Astrocyte (in vitro differentiated cells and primary cell): ENCODE data around the gene EMID1. TPM values are rescaled to one million over a fixed set of nuclear protein-coding genes. Genes with fewer than 3 reads are reported as not detected.

Experiments
- DNase-seq: peaks from one replicate; pipeline ENCODE4 v3.0.0-alpha.2; 2010; ENCODE audit warnings: low read depth
- FAIRE-seq: peaks from 2 replicates; lab custom pipeline; 2011; peaks lifted over from hg19 to GRCh38; lab: Jason Lieb, UNC
- H2AFZ ChIP-seq: 2 replicates; pipeline ENCODE4 v1.6.0; 2012; ENCODE audit warnings: low read depth, low read length, inconsistent platforms
- H3K27ac ChIP-seq: 2 replicates; pipeline ENCODE4 v1.5.1; 2011; ENCODE audit warnings: low read depth, low read length, inconsistent platforms
- H3K27me3 ChIP-seq: 2 replicates; pipeline ENCODE4 v1.6.0; 2011; ENCODE audit warnings: low read length, inconsistent platforms; ENCODE audit not compliant: insufficient read depth
- H3K36me3 ChIP-seq: 2 replicates; pipeline ENCODE4 v1.5.1; 2011; ENCODE audit warnings: low read length, inconsistent platforms; ENCODE audit not compliant: insufficient read depth
- H3K4me1 ChIP-seq: 2 replicates; pipeline ENCODE4 v1.5.1; 2011; ENCODE audit warnings: low read length, inconsistent platforms; ENCODE audit not compliant: insufficient read depth
- H3K4me2 ChIP-seq: 2 replicates; pipeline ENCODE4 v1.6.0; 2012; ENCODE audit warnings: low read length, inconsistent platforms
- H3K4me3 ChIP-seq: 2 replicates; pipeline ENCODE4 v1.5.1; 2011; ENCODE audit warnings: low read depth, mild to moderate bottlenecking, low read length, inconsistent platforms; ENCODE audit not compliant: insufficient read depth
- H3K79me2 ChIP-seq: 2 replicates; pipeline ENCODE4 v1.6.0; 2012; ENCODE audit warnings: mild to moderate bottlenecking, low read length, inconsistent platforms; ENCODE audit not compliant: insufficient read depth
- H3K9ac ChIP-seq: 2 replicates; pipeline ENCODE4 v1.6.0; 2012; ENCODE audit warnings: mild to moderate bottlenecking, low read length, inconsistent platforms
- H3K9me3 ChIP-seq: 2 replicates; pipeline ENCODE4 v1.5.1; 2012; ENCODE audit warnings: low read depth, mild to moderate bottlenecking, low read length, inconsistent platforms; ENCODE audit not compliant: insufficient read depth
- H4K20me1 ChIP-seq: 2 replicates; pipeline ENCODE4 v1.6.0; 2012; ENCODE audit warnings: low read length, inconsistent platforms; ENCODE audit not compliant: insufficient read depth
- H3K27ac Mint-ChIP-seq: one replicate; pipeline ENCODE4 v1.8.0; 2021; ENCODE audit warnings: mild to moderate bottlenecking, mixed read lengths; ENCODE audit not compliant: unreplicated experiment
- H3K27me3 Mint-ChIP-seq: one replicate; pipeline ENCODE4 v1.8.0; 2021; ENCODE audit warnings: low read depth, mixed read lengths; ENCODE audit not compliant: unreplicated experiment
- H3K36me3 Mint-ChIP-seq: one replicate; pipeline ENCODE4 v1.8.0; 2021; ENCODE audit warnings: low read depth, mixed read lengths; ENCODE audit not compliant: unreplicated experiment
- H3K4me1 Mint-ChIP-seq: one replicate; pipeline ENCODE4 v1.8.0; 2021; ENCODE audit warnings: low read depth, mixed read lengths; ENCODE audit not compliant: unreplicated experiment
- H3K4me3 Mint-ChIP-seq: one replicate; pipeline ENCODE4 v1.8.0; 2021; ENCODE audit warnings: mild to moderate bottlenecking, moderate library complexity, mixed read lengths; ENCODE audit not compliant: unreplicated experiment
- H3K9me3 Mint-ChIP-seq: one replicate; pipeline ENCODE4 v1.8.0; 2021; ENCODE audit warnings: mild to moderate bottlenecking, mixed read lengths; ENCODE audit not compliant: unreplicated experiment
- CTCF ChIP-seq: IDR thresholded peaks from 2 replicates; pipeline ENCODE4 v1.5.1; 2011; ENCODE audit warnings: low read depth, mild to moderate bottlenecking, inconsistent platforms, low read length, moderate library complexity; ENCODE audit not compliant: insufficient read depth
- EZH2 ChIP-seq: IDR thresholded peaks from 2 replicates; pipeline ENCODE4 v1.6.1; 2012; ENCODE audit warnings: mild to moderate bottlenecking, low read length, inconsistent platforms; ENCODE audit not compliant: insufficient read depth
- total RNA-seq: library from RNA; stranded (reverse); gene quantifications from 2 replicates; pipeline ENCODE4 v1.2.1, GENCODE V29; 2021

EMID1 gene
- total RNA-seq, 1 donor from 2014 or later = 0.34 TPM

DNA sequence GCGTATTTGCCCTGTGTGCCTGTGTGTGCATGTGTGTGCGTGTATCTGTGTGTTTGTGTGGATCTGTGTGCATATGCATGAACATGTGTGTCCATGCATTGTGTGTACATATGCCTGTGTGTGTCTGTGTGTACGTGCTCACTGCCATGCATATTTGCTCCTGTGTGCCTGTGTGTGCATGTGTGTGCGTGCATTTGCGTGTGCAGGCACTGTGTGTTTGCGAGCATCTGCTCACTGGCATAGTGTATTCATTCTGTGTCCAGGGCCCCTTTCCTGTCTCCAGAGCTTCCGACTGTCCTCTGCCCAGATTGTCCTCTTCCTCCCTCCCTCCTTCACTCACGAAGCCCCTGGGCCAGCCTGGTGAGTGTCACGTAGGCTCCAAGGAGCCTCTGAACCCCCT, 5.8 kb downstream of the EMID1 start:
- Histone ChIP-seq H3K27ac (no peak overlapping the region), H3K4me3 (no peak overlapping the region), H3K9me3 (no peaks in the 10 kb centered on the region), H3K4me2 (no peak overlapping the region), H3K79me2 (no peaks in the 10 kb centered on the region), H4K20me1 (no peaks in the 10 kb centered on the region), H2AFZ (no peak overlapping the region), H3K4me1 (no peaks in the 10 kb centered on the region), H3K27me3 (peaks cover 9% of the 10 kb centered on the region), H3K36me3 (no peaks in the 10 kb centered on the region), H3K9ac (no peak overlapping the region)
- Mint-ChIP-seq H3K9me3 (no peaks in the 10 kb centered on the region), H3K27ac (no peak overlapping the region), H3K36me3 (no peaks in the 10 kb centered on the region), H3K27me3 (peaks cover 44% of the 10 kb centered on the region), H3K4me1 (no peaks in the 10 kb centered on the region), H3K4me3 (no peak overlapping the region)
- no peak for TF ChIP-seq EZH2
- no peak for TF ChIP-seq CTCF
- FAIRE-seq (no peak), DNase-seq (no peak)

- TF ChIP-seq EZH2 (no peak), CTCF (no peak)
- Histone ChIP-seq H3K4me2 (no peak overlapping the region), H2AFZ (no peak overlapping the region), H3K36me3 (no peaks in the 10 kb centered on the region), H3K79me2 (no peaks in the 10 kb centered on the region), H3K4me3 (no peak overlapping the region), H4K20me1 (no peaks in the 10 kb centered on the region), H3K9ac (no peak overlapping the region), H3K4me1 (no peaks in the 10 kb centered on the region), H3K27me3 (peaks cover 5% of the 10 kb centered on the region), H3K9me3 (no peaks in the 10 kb centered on the region), H3K27ac (no peak overlapping the region)
- Mint-ChIP-seq H3K27me3 (peaks cover 37% of the 10 kb centered on the region), H3K4me1 (no peaks in the 10 kb centered on the region), H3K4me3 (no peak overlapping the region), H3K27ac (no peak overlapping the region), H3K36me3 (no peaks in the 10 kb centered on the region), H3K9me3 (no peaks in the 10 kb centered on the region)
- no peak for DNase-seq
- no peak for FAIRE-seq
These were observed 7.0 kb downstream of the EMID1 start for GRCh38 chr22:29212743-29213142.

DNA sequence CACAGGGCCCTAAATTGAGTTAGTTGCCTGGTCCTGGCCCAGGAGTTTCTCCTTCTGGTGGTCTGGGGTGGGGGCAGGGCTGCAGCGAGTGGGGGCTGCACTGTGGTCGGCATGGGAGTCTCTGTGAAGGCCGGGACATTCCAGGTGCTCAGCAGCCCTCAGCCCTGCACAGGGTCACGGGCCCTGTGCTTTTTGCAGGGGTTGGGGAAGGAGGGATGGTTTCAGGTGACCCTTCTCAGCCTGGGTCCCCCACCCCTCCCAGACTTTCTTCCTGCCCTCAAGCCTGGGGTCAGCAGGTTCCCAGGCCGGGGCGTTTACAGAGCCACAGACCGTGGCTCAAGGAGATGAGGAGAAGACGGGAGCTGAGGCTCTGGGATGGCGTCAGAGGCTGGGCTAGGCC, 7.8 kb downstream of the EMID1 start:
- DNase-seq (no peak), FAIRE-seq (no peak)
- H3K27me3 Mint-ChIP-seq = peaks cover 43% of the 10 kb centered on the region
- Histone ChIP-seq H3K9ac (no peak overlapping the region), H4K20me1 (no peaks in the 10 kb centered on the region), H3K4me1 (no peaks in the 10 kb centered on the region), H3K36me3 (no peaks in the 10 kb centered on the region), H2AFZ (no peak overlapping the region), H3K27ac (no peak overlapping the region), H3K4me3 (no peak overlapping the region), H3K4me2 (no peak overlapping the region), H3K79me2 (no peaks in the 10 kb centered on the region), H3K9me3 (no peaks in the 10 kb centered on the region), H3K27me3 (peaks cover 2% of the 10 kb centered on the region)
- TF ChIP-seq EZH2 = no peak
- H3K27ac Mint-ChIP-seq = no peak overlapping the region
- H3K4me3 Mint-ChIP-seq = no peak overlapping the region
- no peaks in the 10 kb centered on the region for H3K36me3 Mint-ChIP-seq
- no peaks in the 10 kb centered on the region for H3K9me3 Mint-ChIP-seq
- H3K4me1 Mint-ChIP-seq = no peaks in the 10 kb centered on the region
